ENCODE data around the gene RPS17. TPM values are rescaled to one million over a fixed set of nuclear protein-coding genes. Genes with fewer than 3 reads are reported as not detected.
"Not testable (repeated sequence)": the region's sequence is repeated elsewhere in the genome, so short reads cannot be mapped to it uniquely, and the experiment has no call there.

Gene RPS17
- total RNA-seq, 2 donors from 2014 or later: 2,812 to 2,932 TPM

DNA sequence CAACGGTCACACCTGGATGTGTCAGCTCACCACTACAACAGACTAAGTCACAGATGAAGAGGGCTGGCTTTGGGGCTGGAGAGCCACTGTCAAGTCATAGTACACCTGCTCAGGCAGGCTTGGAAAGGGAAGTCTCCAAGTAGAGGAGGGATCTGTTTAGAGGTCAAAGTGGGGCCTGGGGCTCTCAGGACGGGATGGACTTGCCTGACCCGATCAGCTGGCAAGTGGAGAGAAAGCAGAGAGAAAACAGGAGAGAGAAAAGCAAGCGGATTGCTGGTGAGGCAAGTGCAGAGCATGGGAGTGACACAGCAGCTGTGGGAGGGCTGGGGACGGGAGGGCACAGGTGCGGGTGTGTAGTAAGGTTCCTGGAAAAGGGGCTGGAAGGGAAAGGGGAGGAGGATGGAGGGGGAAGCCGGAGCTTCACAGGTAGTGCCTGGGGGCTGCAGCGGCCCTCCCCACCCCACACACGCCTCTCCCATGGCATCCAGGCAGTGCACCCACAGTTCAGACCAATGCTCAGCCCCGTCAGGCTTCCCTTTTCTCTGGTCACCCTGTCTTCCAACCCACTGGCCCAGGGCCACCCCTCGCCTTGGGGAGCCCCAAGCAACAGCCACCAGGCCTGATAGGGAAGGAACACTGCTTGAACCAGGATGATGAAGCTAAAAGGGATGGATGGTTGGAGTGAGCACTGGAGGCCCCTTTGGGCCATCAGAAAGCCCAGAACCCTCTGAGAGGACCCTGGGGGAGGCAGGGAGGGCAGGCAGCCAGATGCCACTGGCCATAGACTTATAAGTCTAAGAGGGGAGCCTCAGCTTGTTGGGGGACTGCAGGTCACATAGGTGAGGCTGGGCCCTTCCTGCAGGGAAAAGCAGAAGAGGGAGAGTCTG lies 8.5 kb downstream of the RPS17 start:
- Mint-ChIP-seq H3K4me3 (no peak overlapping the region), H3K36me3 (ENCODE audit: insufficient read depth in 2 of 2) (peaks cover 9 to 18% of the 10 kb centered on the region in 2 donors), H3K4me1 (ENCODE audit: low read depth) (peaks cover 29% of the 10 kb centered on the region), H3K27ac (no peak overlapping the region), H3K9me3 (no peaks in the 10 kb centered on the region), H3K27me3 (ENCODE audit: low read depth) (no peaks in the 10 kb centered on the region)
- ATAC-seq (replicated peaks in 1 of 2) (no peak), DNase-seq (no peak)

- Mint-ChIP-seq H3K36me3 (ENCODE audit: insufficient read depth in 2 of 2) (peaks cover 3 to 12% of the 10 kb centered on the region in 2 donors), H3K4me1 (ENCODE audit: low read depth) (peaks cover 19% of the 10 kb centered on the region), H3K27ac (no peak overlapping the region), H3K9me3 (no peaks in the 10 kb centered on the region), H3K4me3 (peak overlapping the region; percentile 43 to 64), H3K27me3 (ENCODE audit: low read depth) (no peaks in the 10 kb centered on the region)
- peak; percentile 76 to 78 for DNase-seq
- ATAC-seq (replicated peaks in 1 of 2): peak; percentile 68 to 78
Measured at GRCh38 chr15:82530606-82531379, 9.5 kb downstream of the RPS17 start.

DNA sequence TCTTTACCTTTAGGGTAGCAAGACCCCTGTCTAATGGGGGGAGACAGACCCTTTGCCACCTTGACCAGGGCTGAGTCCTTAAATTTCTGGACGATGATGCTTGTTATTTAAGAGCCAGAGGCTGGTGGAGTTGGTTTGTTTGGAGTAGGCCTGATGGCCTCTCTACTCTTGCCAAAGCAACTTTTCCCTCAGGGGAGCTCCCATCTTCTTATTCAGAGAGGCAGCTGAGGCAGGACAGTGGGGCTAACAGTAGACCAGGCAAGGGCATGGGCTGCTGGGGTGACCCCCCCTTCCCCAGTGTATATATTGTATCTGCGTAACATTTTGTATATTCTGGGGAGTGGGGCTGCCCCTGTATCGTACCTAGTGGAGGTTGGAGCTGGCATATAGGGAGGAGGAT lies 10.3 kb downstream of the RPS17 start:
- H3K27ac Mint-ChIP-seq: peak overlapping the region; percentile 72
- H3K4me3 Mint-ChIP-seq: no peak overlapping the region
- peaks cover 16% of the 10 kb centered on the region for H3K4me1 Mint-ChIP-seq (ENCODE audit: low read depth)
- ATAC-seq (replicated peaks in 1 of 2) (no peak), DNase-seq (no peak)
- H3K9me3 Mint-ChIP-seq: no peaks in the 10 kb centered on the region
- H3K36me3 Mint-ChIP-seq (ENCODE audit: insufficient read depth in 2 of 2): peaks cover 3 to 11% of the 10 kb centered on the region in 2 donors
- no peaks in the 10 kb centered on the region for H3K27me3 Mint-ChIP-seq (ENCODE audit: low read depth)

- ATAC-seq (replicated peaks in 1 of 2); H3K4me1 Mint-ChIP-seq (ENCODE audit: low read depth); H3K4me3 Mint-ChIP-seq; H3K36me3 Mint-ChIP-seq (ENCODE audit: insufficient read depth in 2 of 2); H3K27ac Mint-ChIP-seq; DNase-seq; H3K27me3 Mint-ChIP-seq (ENCODE audit: low read depth); H3K9me3 Mint-ChIP-seq: not testable (repeated sequence)
Measured at GRCh38 chr15:82513587-82513986, 26.7 kb downstream of the RPS17 start.

- H3K27ac Mint-ChIP-seq; DNase-seq; H3K9me3 Mint-ChIP-seq; H3K4me3 Mint-ChIP-seq; ATAC-seq (replicated peaks in 1 of 2); H3K4me1 Mint-ChIP-seq (ENCODE audit: low read depth); H3K36me3 Mint-ChIP-seq (ENCODE audit: insufficient read depth in 2 of 2); H3K27me3 Mint-ChIP-seq (ENCODE audit: low read depth): not testable (repeated sequence)
Measured at GRCh38 chr15:82507693-82508092, 32.6 kb downstream of the RPS17 start.

GRCh38 chr15:82507087-82507486 lies 33.2 kb downstream of the RPS17 start:
- not testable (repeated sequence) for DNase-seq; H3K27ac Mint-ChIP-seq; H3K4me1 Mint-ChIP-seq (ENCODE audit: low read depth); H3K36me3 Mint-ChIP-seq (ENCODE audit: insufficient read depth in 2 of 2); H3K9me3 Mint-ChIP-seq; H3K27me3 Mint-ChIP-seq (ENCODE audit: low read depth); ATAC-seq (replicated peaks in 1 of 2); H3K4me3 Mint-ChIP-seq

DNA sequence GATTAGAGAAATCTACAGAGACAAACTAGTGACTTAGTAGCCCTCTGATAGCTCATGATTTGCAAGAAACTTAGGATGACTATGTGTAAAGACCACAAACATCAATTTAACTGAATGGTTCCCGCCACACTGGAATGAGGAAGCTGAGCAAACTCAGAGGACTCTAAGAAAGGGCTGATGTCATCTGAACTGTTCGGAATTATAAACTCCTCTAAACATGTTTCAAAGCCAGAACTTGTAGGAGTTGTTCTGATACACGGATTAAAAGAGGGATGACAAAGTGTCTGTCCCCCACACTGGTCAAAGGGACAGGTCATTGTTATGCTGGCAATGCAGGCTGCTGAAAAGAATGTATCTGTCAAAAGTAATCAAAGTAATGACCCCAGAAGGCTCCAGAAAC lies 34.4 kb downstream of the RPS17 start:
- H3K4me1 Mint-ChIP-seq (ENCODE audit: low read depth); ATAC-seq (replicated peaks in 1 of 2); H3K27ac Mint-ChIP-seq: not testable (repeated sequence)

DNA sequence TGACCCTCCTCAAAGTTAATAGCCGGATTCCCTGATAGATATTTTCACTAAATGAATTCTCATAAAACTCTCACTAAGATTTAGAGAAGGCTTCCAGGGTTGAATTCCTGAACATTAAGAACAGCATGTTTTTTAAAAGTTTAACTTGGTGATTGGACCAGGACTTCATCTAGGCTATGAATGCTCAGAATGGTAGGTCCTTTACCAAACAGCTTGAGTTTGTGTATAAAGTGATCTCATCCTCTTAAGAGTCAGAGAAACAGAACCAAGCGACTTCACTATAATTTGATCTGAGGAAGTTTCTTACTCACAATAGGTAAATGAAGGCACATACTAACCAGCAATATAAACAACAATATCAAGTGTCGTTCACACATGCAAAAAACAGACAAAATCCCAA lies 36.2 kb downstream of the RPS17 start:
- H3K27ac Mint-ChIP-seq; H3K9me3 Mint-ChIP-seq; H3K4me1 Mint-ChIP-seq (ENCODE audit: low read depth); H3K4me3 Mint-ChIP-seq; H3K36me3 Mint-ChIP-seq (ENCODE audit: insufficient read depth in 2 of 2); DNase-seq; ATAC-seq (replicated peaks in 1 of 2); H3K27me3 Mint-ChIP-seq (ENCODE audit: low read depth): not testable (repeated sequence)

More for the DNA sequence above, 34.4 kb downstream of the RPS17 start:
- DNase-seq; H3K4me3 Mint-ChIP-seq; H3K9me3 Mint-ChIP-seq; H3K27me3 Mint-ChIP-seq (ENCODE audit: low read depth); H3K36me3 Mint-ChIP-seq (ENCODE audit: insufficient read depth in 2 of 2): not testable (repeated sequence)

GRCh38 chr15:82502700-82503339 lies 37.4 kb downstream of the RPS17 start:
- H3K4me1 Mint-ChIP-seq (ENCODE audit: low read depth); DNase-seq; H3K36me3 Mint-ChIP-seq (ENCODE audit: insufficient read depth in 2 of 2); H3K9me3 Mint-ChIP-seq; H3K27ac Mint-ChIP-seq; H3K27me3 Mint-ChIP-seq (ENCODE audit: low read depth); H3K4me3 Mint-ChIP-seq: not testable (repeated sequence)
- ATAC-seq (replicated peaks in 1 of 2): peak; percentile 62 to 63

- not testable (repeated sequence) for H3K4me3 Mint-ChIP-seq; H3K4me1 Mint-ChIP-seq (ENCODE audit: low read depth); DNase-seq; H3K27me3 Mint-ChIP-seq (ENCODE audit: low read depth); H3K27ac Mint-ChIP-seq; H3K9me3 Mint-ChIP-seq; ATAC-seq (replicated peaks in 1 of 2); H3K36me3 Mint-ChIP-seq (ENCODE audit: insufficient read depth in 2 of 2)
Measured at GRCh38 chr15:82500772-82501171, 39.5 kb downstream of the RPS17 start.

- not testable (repeated sequence) for H3K9me3 Mint-ChIP-seq; DNase-seq; H3K36me3 Mint-ChIP-seq (ENCODE audit: insufficient read depth in 2 of 2); H3K4me1 Mint-ChIP-seq (ENCODE audit: low read depth); H3K27me3 Mint-ChIP-seq (ENCODE audit: low read depth); ATAC-seq (replicated peaks in 1 of 2); H3K4me3 Mint-ChIP-seq; H3K27ac Mint-ChIP-seq
Measured at GRCh38 chr15:82497978-82498377, 42.3 kb downstream of the RPS17 start.

DNA sequence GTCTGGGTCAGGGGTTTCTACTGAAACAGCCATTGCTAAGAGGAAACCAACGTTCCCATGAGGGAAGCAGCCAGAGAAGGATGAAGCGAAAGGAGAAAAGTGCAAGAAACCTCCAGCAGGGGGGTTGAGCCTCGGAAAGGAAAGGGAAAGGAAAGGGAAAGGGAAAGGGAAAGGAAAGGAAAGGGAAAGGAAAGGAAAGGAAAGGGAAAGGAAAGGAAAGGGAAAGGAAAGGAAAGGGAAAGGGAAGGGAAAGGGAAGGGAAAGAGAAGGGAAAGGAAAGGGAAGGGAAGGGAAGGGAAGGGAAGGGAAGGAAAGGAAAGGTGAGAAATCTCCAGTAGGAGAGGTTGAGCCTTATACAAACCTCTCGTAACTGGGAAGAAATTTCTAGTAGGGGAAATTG lies 52.0 kb downstream of the RPS17 start:
- not testable (repeated sequence) for H3K9me3 Mint-ChIP-seq; H3K4me1 Mint-ChIP-seq (ENCODE audit: low read depth); DNase-seq; ATAC-seq (replicated peaks in 1 of 2); H3K4me3 Mint-ChIP-seq; H3K27ac Mint-ChIP-seq; H3K36me3 Mint-ChIP-seq (ENCODE audit: insufficient read depth in 2 of 2); H3K27me3 Mint-ChIP-seq (ENCODE audit: low read depth)

- DNase-seq; H3K4me3 Mint-ChIP-seq; H3K4me1 Mint-ChIP-seq (ENCODE audit: low read depth); H3K36me3 Mint-ChIP-seq (ENCODE audit: insufficient read depth in 2 of 2); ATAC-seq (replicated peaks in 1 of 2); H3K27me3 Mint-ChIP-seq (ENCODE audit: low read depth); H3K9me3 Mint-ChIP-seq; H3K27ac Mint-ChIP-seq: not testable (repeated sequence)
Measured at GRCh38 chr15:82487045-82487444, 53.2 kb downstream of the RPS17 start.
